HEK293T (cell line): Measurements from ENCODE around the gene TTC38.

Experiments
- CTCF ChIA-PET: fragments of 350-600 bp; formaldehyde crosslinking; extraction: SDS; loops from one replicate; lab custom pipeline; 2021; ENCODE audit warnings: antibody characterized with exemption, inconsistent platforms; lab: Yijun Ruan, JAX
- POLR2A ChIA-PET: fragments of 350-600 bp; formaldehyde crosslinking; extraction: SDS; loops from one replicate; lab custom pipeline; 2020; ENCODE audit warnings: antibody characterized with exemption, inconsistent platforms; lab: Yijun Ruan, JAX
- DNase-seq: peaks from one replicate; pipeline ENCODE4 v3.0.0; 2012; ENCODE audit warnings: mixed read lengths; ENCODE audit errors: extremely low spot score
- ARNT ChIP-seq: fragments of 450-650 bp; IDR thresholded peaks from 2 replicates; pipeline ENCODE4 v1.6.1; 2017; ENCODE audit warnings: mild to moderate bottlenecking
- BHLHE40 ChIP-seq: fragments of 450-650 bp; IDR thresholded peaks from 2 replicates; pipeline ENCODE4 v1.6.1; 2016; ENCODE audit warnings: mild to moderate bottlenecking, moderate library complexity, borderline replicate concordance
- CTBP1 ChIP-seq: fragments of 450-650 bp; IDR thresholded peaks from 2 replicates; pipeline ENCODE4 v1.6.1; 2016; ENCODE audit warnings: borderline replicate concordance
- ELF4 ChIP-seq: fragments of 450-650 bp; IDR thresholded peaks from 2 replicates; pipeline ENCODE4 v1.6.1; 2017; ENCODE audit warnings: antibody characterized with exemption
- FOXA1 ChIP-seq: fragments of 450-650 bp; IDR thresholded peaks from 2 replicates; pipeline ENCODE4 v1.6.1; 2016; ENCODE audit warnings: mild to moderate bottlenecking
- FOXK2 ChIP-seq: fragments of 450-650 bp; IDR thresholded peaks from 2 replicates; pipeline ENCODE4 v1.6.1; 2016; ENCODE audit warnings: mild to moderate bottlenecking
- FOXM1 ChIP-seq: fragments of 450-650 bp; IDR thresholded peaks from 2 replicates; pipeline ENCODE4 v1.6.1; 2017; ENCODE audit warnings: mild to moderate bottlenecking, borderline replicate concordance
- HDGF ChIP-seq: fragments of 450-650 bp; IDR thresholded peaks from 2 replicates; pipeline ENCODE4 v1.6.1; 2017; ENCODE audit warnings: antibody characterized with exemption, borderline replicate concordance
- L3MBTL2 ChIP-seq: fragments of 450-650 bp; conservative IDR thresholded peaks from 2 replicates; pipeline ENCODE4 v1.6.1; 2016; ENCODE audit warnings: mild to moderate bottlenecking
- LEF1 ChIP-seq: fragments of 450-650 bp; IDR thresholded peaks from 2 replicates; pipeline ENCODE4 v1.6.1; 2017; ENCODE audit warnings: mild to moderate bottlenecking, borderline replicate concordance
- NFRKB ChIP-seq: fragments of 450-650 bp; IDR thresholded peaks from 2 replicates; pipeline ENCODE4 v1.6.1; 2016; ENCODE audit warnings: mild to moderate bottlenecking, moderate library complexity
- PKNOX1 ChIP-seq: fragments of 450-650 bp; IDR thresholded peaks from 2 replicates; pipeline ENCODE4 v1.6.1; 2016
- SP1 ChIP-seq: fragments of 450-650 bp; IDR thresholded peaks from 2 replicates; pipeline ENCODE4 v1.6.1; 2017
- SUZ12 ChIP-seq: fragments of 450-650 bp; IDR thresholded peaks from 2 replicates; pipeline ENCODE4 v1.6.1; 2016; ENCODE audit warnings: mild to moderate bottlenecking
- TARDBP ChIP-seq: fragments of 450-650 bp; IDR thresholded peaks from 2 replicates; pipeline ENCODE4 v1.6.1; 2016
- ZNF384 ChIP-seq: fragments of 450-650 bp; IDR thresholded peaks from 2 replicates; pipeline ENCODE4 v1.6.1; 2016

Gene TTC38

GRCh38 chr22:46272762-46273431, 5.1 kb downstream of the TTC38 start:
- no peak for TF ChIP-seq NFRKB
- no peak for TF ChIP-seq SUZ12
- no peak for TF ChIP-seq BHLHE40
- TF ChIP-seq HDGF = no peak
- TF ChIP-seq CTBP1 = no peak
- no peak for TF ChIP-seq LEF1
- TF ChIP-seq L3MBTL2 = no peak
- no peak for TF ChIP-seq ZNF384
- TF ChIP-seq FOXK2 = no peak
- TF ChIP-seq ELF4 = no peak
- no peak for TF ChIP-seq TARDBP
- no peak for TF ChIP-seq FOXM1
- no peak for TF ChIP-seq FOXA1
- TF ChIP-seq PKNOX1 = no peak
- TF ChIP-seq SP1 = no peak
- TF ChIP-seq ARNT = no peak
- POLR2A ChIA-PET = interaction anchor here (1.1 kb wide), 1 partner anchor 23 kb away, joined by 3 read pairs; the partner anchor contains the start of gene CDPF1
- no peak for DNase-seq
- CTCF ChIA-PET = no interaction called here

- POLR2A ChIA-PET = interaction anchor here (1.1 kb wide), 1 partner anchor 24 kb away, joined by 3 read pairs; the partner anchor contains the start of gene CDPF1
- TF ChIP-seq FOXM1 (no peak), HDGF (no peak), PKNOX1 (no peak), ZNF384 (no peak), SUZ12 (no peak), FOXK2 (no peak), ELF4 (no peak), NFRKB (no peak)
- CTCF ChIA-PET = no interaction called here
- no peak for DNase-seq
Observed at GRCh38 chr22:46273432-46274148, 5.8 kb downstream of the TTC38 start.

GRCh38 chr22:46274381-46274780, 6.6 kb downstream of the TTC38 start:
- ChIA-PET POLR2A (interaction anchor here (1.1 kb wide), 1 partner anchor 24 kb away, joined by 3 read pairs; the partner anchor contains the start of gene CDPF1), CTCF (no interaction called here)
- no peak for DNase-seq
- TF ChIP-seq PKNOX1 (no peak), ZNF384 (no peak), LEF1 (no peak), CTBP1 (no peak), BHLHE40 (no peak), HDGF (no peak), NFRKB (no peak), SUZ12 (no peak), ARNT (no peak), FOXK2 (no peak)

- POLR2A ChIA-PET = interaction anchor here (7.2 kb wide), 1 partner anchor 8 kb away, joined by 28 read pairs; the partner anchor contains the start of gene TTC38
- DNase-seq = no peak
- TF ChIP-seq SUZ12 = no peak
- no peak for TF ChIP-seq NFRKB
- no peak for TF ChIP-seq SP1
- no peak for TF ChIP-seq ZNF384
- no peak for TF ChIP-seq ELF4
- no peak for TF ChIP-seq TARDBP
- no peak for TF ChIP-seq FOXM1
- no peak for TF ChIP-seq PKNOX1
- no peak for TF ChIP-seq HDGF
- no peak for TF ChIP-seq ARNT
- no peak for TF ChIP-seq CTBP1
- TF ChIP-seq L3MBTL2 = no peak
- no peak for TF ChIP-seq LEF1
- no peak for TF ChIP-seq BHLHE40
- no peak for TF ChIP-seq FOXK2
- no peak for TF ChIP-seq FOXA1
- CTCF ChIA-PET = no interaction called here
Observed at GRCh38 chr22:46275455-46276122, 7.8 kb downstream of the TTC38 start.

GRCh38 chr22:46276563-46276962, 8.8 kb downstream of the TTC38 start:
- ChIA-PET POLR2A (interaction anchor here (1.8 to 7.2 kb wide), 2 partner anchors 9 to 20 kb away, joined by 8 to 28 read pairs; partner anchors contain the start of genes GTSE1 and TTC38), CTCF (no interaction called here)
- DNase-seq = no peak
- no peak for TF ChIP-seq ARNT
- TF ChIP-seq SP1 = no peak
- no peak for TF ChIP-seq FOXA1
- no peak for TF ChIP-seq ZNF384
- TF ChIP-seq HDGF = no peak
- TF ChIP-seq BHLHE40 = no peak
- TF ChIP-seq NFRKB = no peak
- no peak for TF ChIP-seq L3MBTL2
- no peak for TF ChIP-seq PKNOX1
- no peak for TF ChIP-seq FOXK2
- TF ChIP-seq TARDBP = no peak
